Peyer's patch (tissue), 4 donors: Measurements from ENCODE around the gene IMMP2L. TPM values are rescaled to one million over a fixed set of nuclear protein-coding genes. Genes with fewer than 3 reads are reported as not detected.

ENCODE experiments used
- DNase-seq, 3 donors: peaks; one replicate each; pipeline ENCODE4 v3.0.0-alpha.2; 2017 to 2019
- H3K27ac ChIP-seq, 4 donors: fragments of 200-600 bp; sonication (generic); one replicate each; pipeline ENCODE4 v1.5.1; 2016 to 2019
- H3K27me3 ChIP-seq, 2 donors: fragments of 200-600 bp; sonication (generic); one replicate each; pipeline ENCODE4 v1.5.1; 2019
- H3K36me3 ChIP-seq, 3 donors: fragments of 200-600 bp; sonication (generic); one replicate each; pipeline ENCODE4 v1.5.1; 2016 to 2019
- H3K4me1 ChIP-seq, 4 donors: fragments of 200-600 bp; sonication (generic); one replicate each; pipeline ENCODE4 v1.5.1; 2016 to 2019
- H3K4me3 ChIP-seq, 4 donors: fragments of 200-600 bp; sonication (generic); 1 replicate in 3 of 4; 2 replicates in 1 of 4; pipeline ENCODE4 v1.5.1; 2016 to 2019; ENCODE audit warnings: mild to moderate bottlenecking in 1 of 4
- H3K9me3 ChIP-seq, 4 donors: fragments of 200-600 bp; sonication (generic); one replicate each; pipeline ENCODE4 v1.5.1; 2016 to 2019; ENCODE audit warnings: mild to moderate bottlenecking in 1 of 4
- POLR2A ChIP-seq, 2 donors: fragments of 450-650 bp; IDR thresholded peaks; one replicate each; pipeline ENCODE4 v1.5.1; 2017; ENCODE audit warnings: antibody characterized with exemption in 2 of 2, mild to moderate bottlenecking in 2 of 2, moderate library complexity in 2 of 2
- total RNA-seq, 4 donors: library from RNA; depleted of rRNA; stranded (reverse); fragments of >200 nt; gene quantifications; one replicate each; pipeline ENCODE4 v1.1.0, GENCODE V29; 2016
- TF ChIP-seq, protein P1 (sequence below), 6 experiments: fragments of 450-650 bp in 4 of 6; fragments of 200-600 bp in 2 of 6; sonication (generic) in 1 of 6; IDR thresholded peaks; one replicate each; pipeline ENCODE4 v1.5.1; 2017 to 2019; ENCODE audit warnings: antibody characterized with exemption in 6 of 6, mild to moderate bottlenecking in 3 of 6, moderate library complexity in 1 of 6

Gene IMMP2L
- total RNA-seq, 4 donors from 2014 or later = 5.1 to 16.5 (median 10.9) TPM

DNA sequence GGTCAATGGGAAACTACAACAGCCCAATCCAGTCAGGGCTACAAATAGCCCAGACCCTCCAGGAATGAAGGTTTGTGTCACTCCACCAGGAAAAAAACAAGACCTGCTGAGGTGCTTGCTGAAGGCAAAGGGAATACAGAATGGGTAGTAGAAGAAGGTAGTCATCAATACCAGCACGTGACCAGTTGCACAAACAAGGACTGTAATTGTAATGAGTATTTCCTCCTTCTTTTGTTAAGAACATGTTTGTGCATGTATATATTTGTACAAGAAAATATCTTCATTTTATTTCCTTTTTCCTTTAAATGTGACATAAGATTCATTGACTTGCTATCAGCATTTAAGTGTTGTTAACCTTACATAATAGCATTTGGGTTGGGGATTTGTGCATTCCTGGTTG is 229.3 kb downstream of the IMMP2L start:
- H3K4me3 ChIP-seq = no peak overlapping the region
- no peaks in the 10 kb centered on the region for H3K9me3 ChIP-seq
- DNase-seq = no peak
- H3K27ac ChIP-seq = no peak overlapping the region
- no peaks in the 10 kb centered on the region for H3K27me3 ChIP-seq
- H3K4me1 ChIP-seq = no peaks in the 10 kb centered on the region
- no peaks in the 10 kb centered on the region for H3K36me3 ChIP-seq
- TF ChIP-seq POLR2A (IDR thresholded peaks at IDR 0.05) = no peak
- TF ChIP-seq, protein P1, sequence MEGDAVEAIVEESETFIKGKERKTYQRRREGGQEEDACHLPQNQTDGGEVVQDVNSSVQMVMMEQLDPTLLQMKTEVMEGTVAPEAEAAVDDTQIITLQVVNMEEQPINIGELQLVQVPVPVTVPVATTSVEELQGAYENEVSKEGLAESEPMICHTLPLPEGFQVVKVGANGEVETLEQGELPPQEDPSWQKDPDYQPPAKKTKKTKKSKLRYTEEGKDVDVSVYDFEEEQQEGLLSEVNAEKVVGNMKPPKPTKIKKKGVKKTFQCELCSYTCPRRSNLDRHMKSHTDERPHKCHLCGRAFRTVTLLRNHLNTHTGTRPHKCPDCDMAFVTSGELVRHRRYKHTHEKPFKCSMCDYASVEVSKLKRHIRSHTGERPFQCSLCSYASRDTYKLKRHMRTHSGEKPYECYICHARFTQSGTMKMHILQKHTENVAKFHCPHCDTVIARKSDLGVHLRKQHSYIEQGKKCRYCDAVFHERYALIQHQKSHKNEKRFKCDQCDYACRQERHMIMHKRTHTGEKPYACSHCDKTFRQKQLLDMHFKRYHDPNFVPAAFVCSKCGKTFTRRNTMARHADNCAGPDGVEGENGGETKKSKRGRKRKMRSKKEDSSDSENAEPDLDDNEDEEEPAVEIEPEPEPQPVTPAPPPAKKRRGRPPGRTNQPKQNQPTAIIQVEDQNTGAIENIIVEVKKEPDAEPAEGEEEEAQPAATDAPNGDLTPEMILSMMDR (IDR thresholded peaks at IDR 0.05) = no peak

- Histone ChIP-seq H3K4me1 (no peaks in the 10 kb centered on the region), H3K27me3 (no peaks in the 10 kb centered on the region), H3K36me3 (no peaks in the 10 kb centered on the region), H3K9me3 (no peaks in the 10 kb centered on the region), H3K4me3 (no peak overlapping the region), H3K27ac (no peak overlapping the region)
- TF ChIP-seq, protein P1 (IDR thresholded peaks at IDR 0.05) = no peak
- TF ChIP-seq POLR2A (IDR thresholded peaks at IDR 0.05) = no peak
- no peak for DNase-seq
These were observed 232.1 kb downstream of the IMMP2L start for GRCh38 chr7:111330235-111330523.

DNA sequence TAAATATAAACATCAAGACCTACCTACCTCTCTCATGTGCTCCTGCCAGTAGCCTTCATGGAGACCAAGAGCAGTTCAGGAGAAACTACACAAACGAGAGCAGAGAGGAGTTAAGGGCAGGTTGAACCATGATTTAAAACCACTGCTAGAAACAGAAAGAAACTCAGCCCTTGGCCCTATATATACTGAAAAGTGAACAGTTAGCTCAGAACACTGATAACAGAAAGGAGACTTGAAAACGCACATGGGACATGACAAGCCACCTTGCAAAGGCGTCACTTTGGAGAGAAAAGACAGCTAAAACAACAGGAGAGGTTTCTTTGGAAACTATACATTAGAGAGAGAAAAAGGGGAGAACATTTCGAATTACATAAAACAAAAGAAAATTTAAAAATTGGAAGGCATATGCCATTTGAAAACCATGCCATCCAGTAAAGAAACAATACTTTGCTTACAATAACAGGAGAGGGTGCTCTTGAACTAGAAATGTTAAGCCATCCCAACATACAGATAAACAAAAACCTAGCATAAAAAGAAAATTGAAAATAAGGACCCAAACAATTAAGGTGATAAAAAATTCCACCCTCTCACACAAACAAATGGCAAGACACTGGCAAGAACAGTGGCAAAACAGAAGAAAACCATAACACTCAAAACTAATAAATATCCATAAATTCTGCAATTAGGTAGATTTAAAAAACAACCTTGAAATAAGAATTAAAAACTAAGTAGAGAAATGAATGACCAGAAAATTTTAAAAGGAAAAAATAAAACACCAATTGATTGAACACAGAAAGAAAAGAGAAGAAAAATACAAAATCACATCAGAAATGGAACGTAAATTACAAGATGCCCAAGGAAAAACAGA is 232.7 kb downstream of the IMMP2L start:
- no peaks in the 10 kb centered on the region for H3K36me3 ChIP-seq
- no peaks in the 10 kb centered on the region for H3K27me3 ChIP-seq
- no peak for DNase-seq
- H3K4me1 ChIP-seq = no peaks in the 10 kb centered on the region
- H3K9me3 ChIP-seq = no peaks in the 10 kb centered on the region
- H3K4me3 ChIP-seq = no peak overlapping the region
- TF ChIP-seq POLR2A (IDR thresholded peaks at IDR 0.05) = no peak
- TF ChIP-seq, protein P1 (IDR thresholded peaks at IDR 0.05) = peak in 1 of 6 experiments; percentile 12
- no peak overlapping the region for H3K27ac ChIP-seq

DNA sequence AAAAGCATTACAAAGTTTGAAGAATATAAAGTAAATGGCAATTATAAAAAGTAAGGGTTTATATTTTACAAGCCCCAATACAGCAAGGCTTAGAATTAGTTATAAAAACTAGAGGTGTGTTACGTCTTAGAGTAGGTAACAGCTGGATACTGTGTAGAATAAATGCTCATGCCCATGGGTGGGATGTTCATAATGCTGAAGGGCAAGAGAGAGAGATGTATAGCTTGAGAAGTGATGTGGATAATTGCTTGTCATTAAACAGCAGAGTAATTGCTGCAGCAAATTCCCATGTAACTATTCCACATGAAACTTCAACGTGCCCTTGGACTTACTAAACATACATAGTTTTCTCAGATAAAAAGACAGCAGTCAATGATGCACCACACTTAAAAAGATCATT is 233.8 kb downstream of the IMMP2L start:
- no peak overlapping the region for H3K4me3 ChIP-seq
- TF ChIP-seq POLR2A (IDR thresholded peaks at IDR 0.05) = no peak
- TF ChIP-seq, protein P1 (IDR thresholded peaks at IDR 0.05) = no peak
- H3K9me3 ChIP-seq = no peaks in the 10 kb centered on the region
- H3K27ac ChIP-seq = no peak overlapping the region
- no peaks in the 10 kb centered on the region for H3K36me3 ChIP-seq
- no peaks in the 10 kb centered on the region for H3K27me3 ChIP-seq
- DNase-seq = no peak
- no peaks in the 10 kb centered on the region for H3K4me1 ChIP-seq

DNA sequence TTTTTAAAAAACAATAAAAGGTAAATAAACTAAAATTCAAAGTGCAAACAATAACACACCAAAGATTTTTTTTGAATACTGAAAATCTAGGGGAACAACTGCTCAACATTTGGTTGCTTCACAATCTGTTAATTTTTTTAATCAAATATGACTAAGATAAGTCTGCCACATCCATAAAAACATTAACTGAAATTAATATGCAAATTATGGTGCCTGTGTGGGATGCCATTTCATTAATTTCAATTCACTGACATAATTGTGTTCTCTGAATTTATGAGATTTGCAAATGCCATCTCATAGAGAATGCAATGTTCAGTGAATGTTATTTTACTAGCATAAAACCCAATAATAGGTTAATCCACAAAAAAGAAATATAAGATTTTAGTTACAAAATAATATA is 237.5 kb downstream of the IMMP2L start:
- Histone ChIP-seq H3K9me3 (no peaks in the 10 kb centered on the region), H3K27ac (no peak overlapping the region), H3K4me1 (no peaks in the 10 kb centered on the region), H3K27me3 (no peaks in the 10 kb centered on the region), H3K36me3 (no peaks in the 10 kb centered on the region), H3K4me3 (no peak overlapping the region)
- TF ChIP-seq, protein P1 (IDR thresholded peaks at IDR 0.05) = no peak
- TF ChIP-seq POLR2A (IDR thresholded peaks at IDR 0.05) = no peak
- no peak for DNase-seq
